ENCODE measurements around the gene GRIK2. TPM values are rescaled to one million over a fixed set of nuclear protein-coding genes. Genes with fewer than 3 reads are reported as not detected.

GRIK2 gene
- total RNA-seq, 1 experiment from 2014 or later = 0.29 TPM

DNA sequence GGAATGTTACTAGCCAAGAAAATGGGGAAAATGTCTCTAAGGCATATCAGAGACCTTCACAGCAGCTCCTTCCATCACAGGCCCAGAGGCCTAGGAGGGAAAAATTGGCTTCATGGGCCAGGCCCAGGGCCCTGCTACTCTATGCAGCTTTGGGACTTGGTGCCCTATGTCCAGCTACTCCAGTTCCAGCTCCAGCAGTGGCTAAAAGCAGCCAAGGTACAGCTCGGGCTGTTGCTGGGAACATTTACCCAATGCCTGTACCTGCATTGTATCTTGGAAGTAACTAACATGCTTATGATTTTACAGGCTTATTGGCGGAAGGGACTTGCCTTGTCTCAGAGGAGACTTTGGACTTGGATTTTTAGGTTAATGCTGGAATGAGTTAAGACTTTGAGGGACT lies 390.6 kb downstream of the GRIK2 start:
- Mint-ChIP-seq H3K27me3 (ENCODE audit: insufficient read depth, unreplicated experiment) (no peaks in the 10 kb centered on the region), H3K4me3 (ENCODE audit: unreplicated experiment) (no peak overlapping the region), H3K9me3 (ENCODE audit: unreplicated experiment) (no peaks in the 10 kb centered on the region), H3K27ac (ENCODE audit: unreplicated experiment) (no peak overlapping the region), H3K36me3 (ENCODE audit: insufficient read depth, unreplicated experiment) (no peaks in the 10 kb centered on the region), H3K4me1 (ENCODE audit: low read depth, unreplicated experiment) (no peaks in the 10 kb centered on the region)
- no TSS peak for BruUV-seq (replicated peaks)
- Histone ChIP-seq H3K36me3 (ENCODE audit: control insufficient read depth, insufficient read depth, low read length) (no peaks in the 10 kb centered on the region), H3K4me3 (ENCODE audit: low read depth, low read length) (no peak overlapping the region), H3K4me1 (no peaks in the 10 kb centered on the region), H3K9me3 (no peaks in the 10 kb centered on the region), H3K27me3 (replicated peaks; ENCODE audit: control insufficient read depth, insufficient read depth, low read length) (no peaks in the 10 kb centered on the region)
- no peak for DNase-seq
- ChIA-PET CTCF (no interaction called here), POLR2A (no interaction called here)
- TF ChIP-seq, protein P1, sequence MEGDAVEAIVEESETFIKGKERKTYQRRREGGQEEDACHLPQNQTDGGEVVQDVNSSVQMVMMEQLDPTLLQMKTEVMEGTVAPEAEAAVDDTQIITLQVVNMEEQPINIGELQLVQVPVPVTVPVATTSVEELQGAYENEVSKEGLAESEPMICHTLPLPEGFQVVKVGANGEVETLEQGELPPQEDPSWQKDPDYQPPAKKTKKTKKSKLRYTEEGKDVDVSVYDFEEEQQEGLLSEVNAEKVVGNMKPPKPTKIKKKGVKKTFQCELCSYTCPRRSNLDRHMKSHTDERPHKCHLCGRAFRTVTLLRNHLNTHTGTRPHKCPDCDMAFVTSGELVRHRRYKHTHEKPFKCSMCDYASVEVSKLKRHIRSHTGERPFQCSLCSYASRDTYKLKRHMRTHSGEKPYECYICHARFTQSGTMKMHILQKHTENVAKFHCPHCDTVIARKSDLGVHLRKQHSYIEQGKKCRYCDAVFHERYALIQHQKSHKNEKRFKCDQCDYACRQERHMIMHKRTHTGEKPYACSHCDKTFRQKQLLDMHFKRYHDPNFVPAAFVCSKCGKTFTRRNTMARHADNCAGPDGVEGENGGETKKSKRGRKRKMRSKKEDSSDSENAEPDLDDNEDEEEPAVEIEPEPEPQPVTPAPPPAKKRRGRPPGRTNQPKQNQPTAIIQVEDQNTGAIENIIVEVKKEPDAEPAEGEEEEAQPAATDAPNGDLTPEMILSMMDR (IDR thresholded peaks at IDR 0.05; ENCODE audit: insufficient read depth in 1 of 2, low read depth in 1 of 2, low read length in 1 of 2, severe bottlenecking in 1 of 2, unreplicated experiment in 1 of 2) = no peak
- intact Hi-C loops (cut with micrococcal nuclease; ENCODE audit: unreplicated experiment) = no loop called here

DNA sequence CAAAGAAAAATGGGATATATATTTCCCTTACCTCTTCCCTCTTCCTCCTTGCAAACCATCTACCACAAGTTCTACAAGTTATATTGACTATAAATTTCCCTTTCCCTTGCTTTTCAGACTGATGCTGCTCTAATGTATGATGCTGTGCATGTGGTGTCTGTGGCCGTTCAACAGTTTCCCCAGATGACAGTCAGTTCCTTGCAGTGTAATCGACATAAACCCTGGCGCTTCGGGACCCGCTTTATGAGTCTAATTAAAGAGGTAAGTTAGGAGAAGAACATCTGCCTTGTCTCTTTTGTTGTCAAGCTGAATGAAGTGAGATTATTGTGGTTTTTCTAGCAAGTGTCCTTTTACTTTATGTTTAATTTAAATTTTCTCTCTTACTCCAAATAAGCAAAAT lies 406.0 kb downstream of the GRIK2 start:
- no peak for DNase-seq
- no peaks in the 10 kb centered on the region for H3K4me1 Mint-ChIP-seq (ENCODE audit: low read depth, unreplicated experiment)
- CTCF ChIA-PET = no interaction called here
- Histone ChIP-seq H3K4me1 (no peaks in the 10 kb centered on the region), H3K9me3 (no peaks in the 10 kb centered on the region), H3K4me3 (ENCODE audit: low read depth, low read length) (no peak overlapping the region), H3K36me3 (ENCODE audit: control insufficient read depth, insufficient read depth, low read length) (no peaks in the 10 kb centered on the region), H3K27me3 (replicated peaks; ENCODE audit: control insufficient read depth, insufficient read depth, low read length) (no peaks in the 10 kb centered on the region)
- H3K9me3 Mint-ChIP-seq (ENCODE audit: unreplicated experiment) = peaks cover 3% of the 10 kb centered on the region
- H3K36me3 Mint-ChIP-seq (ENCODE audit: insufficient read depth, unreplicated experiment) = no peaks in the 10 kb centered on the region
- POLR2A ChIA-PET = no interaction called here
- TF ChIP-seq, protein P1 (IDR thresholded peaks at IDR 0.05; ENCODE audit: insufficient read depth in 1 of 2, low read depth in 1 of 2, low read length in 1 of 2, severe bottlenecking in 1 of 2, unreplicated experiment in 1 of 2) = no peak
- H3K27ac Mint-ChIP-seq (ENCODE audit: unreplicated experiment) = no peak overlapping the region
- intact Hi-C loops (cut with micrococcal nuclease; ENCODE audit: unreplicated experiment) = no loop called here
- H3K4me3 Mint-ChIP-seq (ENCODE audit: unreplicated experiment) = no peak overlapping the region
- BruUV-seq (replicated peaks) = no TSS peak
- H3K27me3 Mint-ChIP-seq (ENCODE audit: insufficient read depth, unreplicated experiment) = no peaks in the 10 kb centered on the region

DNA sequence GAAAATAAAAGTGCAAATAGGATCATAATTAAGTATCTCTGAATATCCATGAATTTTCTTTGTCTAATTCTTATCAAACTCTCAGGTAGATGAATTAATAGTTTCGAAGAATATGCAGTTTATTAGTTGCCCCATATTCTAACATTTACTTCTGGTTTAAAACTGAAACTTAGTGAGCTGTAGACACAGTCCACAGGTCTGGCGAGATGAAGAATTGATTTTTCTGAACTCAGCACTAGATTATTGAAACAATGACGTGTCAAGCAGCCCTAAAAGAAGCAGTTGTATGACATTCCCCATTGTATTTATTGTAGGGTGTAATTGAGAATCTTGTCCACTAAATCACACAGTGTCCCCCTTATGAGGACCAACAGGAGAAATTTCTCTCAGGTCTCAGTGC lies 407.1 kb downstream of the GRIK2 start:
- no peaks in the 10 kb centered on the region for H3K36me3 Mint-ChIP-seq (ENCODE audit: insufficient read depth, unreplicated experiment)
- ChIA-PET CTCF (no interaction called here), POLR2A (no interaction called here)
- intact Hi-C loops (cut with micrococcal nuclease; ENCODE audit: unreplicated experiment) = no loop called here
- BruUV-seq (replicated peaks) = no TSS peak
- H3K4me1 Mint-ChIP-seq (ENCODE audit: low read depth, unreplicated experiment) = no peaks in the 10 kb centered on the region
- no peaks in the 10 kb centered on the region for H3K9me3 ChIP-seq
- DNase-seq = no peak
- H3K27me3 Mint-ChIP-seq (ENCODE audit: insufficient read depth, unreplicated experiment) = no peaks in the 10 kb centered on the region
- H3K36me3 ChIP-seq (ENCODE audit: control insufficient read depth, insufficient read depth, low read length) = no peaks in the 10 kb centered on the region
- H3K27ac Mint-ChIP-seq (ENCODE audit: unreplicated experiment) = no peak overlapping the region
- H3K9me3 Mint-ChIP-seq (ENCODE audit: unreplicated experiment) = no peaks in the 10 kb centered on the region
- no peak overlapping the region for H3K4me3 Mint-ChIP-seq (ENCODE audit: unreplicated experiment)
- H3K4me3 ChIP-seq (ENCODE audit: low read depth, low read length) = no peak overlapping the region
- no peaks in the 10 kb centered on the region for H3K4me1 ChIP-seq
- TF ChIP-seq, protein P1 (IDR thresholded peaks at IDR 0.05; ENCODE audit: insufficient read depth in 1 of 2, low read depth in 1 of 2, low read length in 1 of 2, severe bottlenecking in 1 of 2, unreplicated experiment in 1 of 2) = no peak
- no peaks in the 10 kb centered on the region for H3K27me3 ChIP-seq (replicated peaks; ENCODE audit: control insufficient read depth, insufficient read depth, low read length)
